ENCODE results near the gene ARID3B. TPM values are rescaled to one million over a fixed set of nuclear protein-coding genes. Genes with fewer than 3 reads are reported as not detected.

ARID3B gene
- total RNA-seq, 1 experiment from 2014 or later = 19.0 TPM

DNA sequence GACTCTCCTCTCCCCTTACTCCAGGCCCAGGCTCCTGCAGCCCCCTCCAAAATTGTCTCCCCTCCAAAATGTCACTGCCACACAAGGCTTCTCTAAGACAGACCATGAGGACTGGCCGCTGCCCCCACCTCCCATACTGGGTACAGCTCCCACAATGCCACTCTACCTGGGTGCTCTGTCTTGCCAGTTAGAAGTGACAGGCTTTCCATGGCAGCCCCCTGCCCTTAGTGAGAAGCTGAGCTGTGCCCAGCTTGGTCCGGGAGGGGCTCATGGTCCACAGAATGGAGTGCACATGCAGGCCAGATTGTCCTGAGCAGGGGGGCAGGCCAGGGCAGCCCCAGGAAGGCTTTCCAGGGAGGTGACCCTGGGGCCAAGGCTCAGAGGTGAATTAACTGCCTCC lies 71.7 kb downstream of the ARID3B start:
- H3K4me2 ChIP-seq (ENCODE audit: low read length) = no peak overlapping the region
- H3K9ac ChIP-seq (ENCODE audit: low read length) = no peak overlapping the region
- H4K20me1 ChIP-seq (ENCODE audit: low read length) = peaks cover 11% of the 10 kb centered on the region
- ATAC-seq (no peak), DNase-seq (no peak)
- no peak for TF ChIP-seq EZH2phosphoT487 (IDR thresholded peaks at IDR 0.05; ENCODE audit: borderline replicate concordance, low read length)
- no peak for TF ChIP-seq EZH2 (IDR thresholded peaks at IDR 0.05; ENCODE audit: low read length, unreplicated experiment)
- TF ChIP-seq, protein P1, sequence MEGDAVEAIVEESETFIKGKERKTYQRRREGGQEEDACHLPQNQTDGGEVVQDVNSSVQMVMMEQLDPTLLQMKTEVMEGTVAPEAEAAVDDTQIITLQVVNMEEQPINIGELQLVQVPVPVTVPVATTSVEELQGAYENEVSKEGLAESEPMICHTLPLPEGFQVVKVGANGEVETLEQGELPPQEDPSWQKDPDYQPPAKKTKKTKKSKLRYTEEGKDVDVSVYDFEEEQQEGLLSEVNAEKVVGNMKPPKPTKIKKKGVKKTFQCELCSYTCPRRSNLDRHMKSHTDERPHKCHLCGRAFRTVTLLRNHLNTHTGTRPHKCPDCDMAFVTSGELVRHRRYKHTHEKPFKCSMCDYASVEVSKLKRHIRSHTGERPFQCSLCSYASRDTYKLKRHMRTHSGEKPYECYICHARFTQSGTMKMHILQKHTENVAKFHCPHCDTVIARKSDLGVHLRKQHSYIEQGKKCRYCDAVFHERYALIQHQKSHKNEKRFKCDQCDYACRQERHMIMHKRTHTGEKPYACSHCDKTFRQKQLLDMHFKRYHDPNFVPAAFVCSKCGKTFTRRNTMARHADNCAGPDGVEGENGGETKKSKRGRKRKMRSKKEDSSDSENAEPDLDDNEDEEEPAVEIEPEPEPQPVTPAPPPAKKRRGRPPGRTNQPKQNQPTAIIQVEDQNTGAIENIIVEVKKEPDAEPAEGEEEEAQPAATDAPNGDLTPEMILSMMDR (conservative IDR thresholded peaks at IDR 0.05; ENCODE audit: low read depth, low read length) = no peak
- peaks cover 28% of the 10 kb centered on the region for H3K79me2 ChIP-seq (ENCODE audit: low read length)
- H3K27me3 ChIP-seq (ENCODE audit: low read length) = no peaks in the 10 kb centered on the region
- H3K27ac ChIP-seq (ENCODE audit: low read length) = no peak overlapping the region
- intact Hi-C loops (cut with micrococcal nuclease) = no loop called here
- no TSS peak for BruUV-seq (replicated peaks)
- no peak overlapping the region for H3K4me3 ChIP-seq (ENCODE audit: low read length)
- peaks cover 10% of the 10 kb centered on the region for H3K4me1 ChIP-seq (ENCODE audit: insufficient read depth, low read length)
- ChIA-PET CTCF (no interaction called here), POLR2A (ENCODE audit: unreplicated experiment) (interaction anchor here (0.9 kb wide), 1 partner anchor 9 kb away, joined by 4 read pairs; no protein-coding TSS in a partner anchor)
- H3F3A ChIP-seq (ENCODE audit: low read length, unreplicated experiment) = no peaks in the 10 kb centered on the region
- H3K9me2 ChIP-seq (replicated peaks; ENCODE audit: low read length) = no peaks in the 10 kb centered on the region
- no peaks in the 10 kb centered on the region for H3K9me3 ChIP-seq (ENCODE audit: low read length)
- no peak overlapping the region for H2AFZ ChIP-seq (ENCODE audit: low read length)
- no peaks in the 10 kb centered on the region for H3K36me3 ChIP-seq (ENCODE audit: low read depth, low read length)

- intact Hi-C loops (cut with micrococcal nuclease) = no loop called here
- H4K20me1 ChIP-seq (ENCODE audit: low read length) = peaks cover 18% of the 10 kb centered on the region
- H3K4me3 ChIP-seq (ENCODE audit: low read length) = no peak overlapping the region
- H3K4me1 ChIP-seq (ENCODE audit: insufficient read depth, low read length) = peaks cover 16% of the 10 kb centered on the region
- H3K27me3 ChIP-seq (ENCODE audit: low read length) = no peaks in the 10 kb centered on the region
- no peak overlapping the region for H3K4me2 ChIP-seq (ENCODE audit: low read length)
- no peak for DNase-seq
- H3F3A ChIP-seq (ENCODE audit: low read length, unreplicated experiment) = no peaks in the 10 kb centered on the region
- ATAC-seq = no peak
- no peak overlapping the region for H3K27ac ChIP-seq (ENCODE audit: low read length)
- no peak overlapping the region for H3K9ac ChIP-seq (ENCODE audit: low read length)
- ChIA-PET POLR2A (ENCODE audit: unreplicated experiment) (interaction anchor here (0.9 kb wide), 1 partner anchor 10 kb away, joined by 4 read pairs; no protein-coding TSS in a partner anchor), CTCF (no interaction called here)
- BruUV-seq (replicated peaks) = no TSS peak
- H3K9me2 ChIP-seq (replicated peaks; ENCODE audit: low read length) = no peaks in the 10 kb centered on the region
- no peaks in the 10 kb centered on the region for H3K36me3 ChIP-seq (ENCODE audit: low read depth, low read length)
- no peak overlapping the region for H2AFZ ChIP-seq (ENCODE audit: low read length)
- no peaks in the 10 kb centered on the region for H3K9me3 ChIP-seq (ENCODE audit: low read length)
- peaks cover 34% of the 10 kb centered on the region for H3K79me2 ChIP-seq (ENCODE audit: low read length)
- TF ChIP-seq, protein P1 (conservative IDR thresholded peaks at IDR 0.05; ENCODE audit: low read depth, low read length) = no peak
- TF ChIP-seq EZH2 (IDR thresholded peaks at IDR 0.05; ENCODE audit: low read length, unreplicated experiment) (no peak), EZH2phosphoT487 (IDR thresholded peaks at IDR 0.05; ENCODE audit: borderline replicate concordance, low read length) (no peak)
These were observed 72.3 kb downstream of the ARID3B start for GRCh38 chr15:74613089-74613952.
